Dermis microvascular lymphatic vessel endothelial cell (primary cell): Measurements from ENCODE around the gene BIRC5. TPM values are rescaled to one million over a fixed set of nuclear protein-coding genes. Genes with fewer than 3 reads are reported as not detected.
A peak's percentile ranks its signal among the peaks of the same experiment; 100 is the strongest.

Experiments
- DNase-seq, 2 donors: peaks; one replicate each; pipeline versions ENCODE4 v3.0.0 to v3.0.0-alpha.2; 2010; ENCODE audit warnings: low read depth in 2 of 2
- total RNA-seq: library from RNA; depleted of rRNA; stranded (reverse); fragments of >200 nt; gene quantifications from 2 replicates; pipeline ENCODE4 v1.2.1, GENCODE V29; 2014

Gene BIRC5
- total RNA-seq, 1 donor from 2014 or later, result 81.4 TPM

- peak; percentile 38 to 52 for DNase-seq
Observed at GRCh38 chr17:78224231-78225087, 10.4 kb downstream of the BIRC5 start.

GRCh38 chr17:78225088-78225865 lies 11.2 kb downstream of the BIRC5 start:
- DNase-seq, result no peak

- DNase-seq, result no peak
Observed at GRCh38 chr17:78226055-78226758, 12.2 kb downstream of the BIRC5 start.

- DNase-seq, result peak in 1 of 2 donors; percentile 48
Observed at GRCh38 chr17:78226759-78227454, 12.9 kb downstream of the BIRC5 start.

GRCh38 chr17:78227455-78227916 lies 13.4 kb downstream of the BIRC5 start:
- DNase-seq, result peak in 1 of 2 donors; percentile 61

GRCh38 chr17:78228176-78228575 lies 14.1 kb downstream of the BIRC5 start:
- no peak for DNase-seq

- DNase-seq, result no peak
Observed at GRCh38 chr17:78230252-78230962, 16.4 kb downstream of the BIRC5 start.

GRCh38 chr17:78230996-78231935 lies 17.2 kb downstream of the BIRC5 start, which contains the start of gene TMEM235:
Gene TMEM235 (plus strand): TSS chr17:78231631. CDS start chr17:78232024, 393 bp downstream.
- DNase-seq, result no peak

GRCh38 chr17:78231991-78232858 lies 18.2 kb downstream of the BIRC5 start:
- DNase-seq, result peak in 1 of 2 donors; percentile 28

- DNase-seq, result no peak
Observed at GRCh38 chr17:78232859-78233173, 18.8 kb downstream of the BIRC5 start.

GRCh38 chr17:78233678-78234077 lies 19.6 kb downstream of the BIRC5 start:
- no peak for DNase-seq

- no peak for DNase-seq
Observed at GRCh38 chr17:78234261-78234865, 20.3 kb downstream of the BIRC5 start.

- DNase-seq, result peak; percentile 75 to 92
Observed at GRCh38 chr17:78235022-78235421, 21.0 kb downstream of the BIRC5 start.

GRCh38 chr17:78235885-78236284 lies 21.8 kb downstream of the BIRC5 start:
- no peak for DNase-seq

- no peak for DNase-seq
Observed at GRCh38 chr17:78236362-78237127, 22.5 kb downstream of the BIRC5 start.

GRCh38 chr17:78237401-78238012 lies 23.5 kb downstream of the BIRC5 start:
- no peak for DNase-seq
